ENCODE data around the gene SECISBP2L.

The SECISBP2L gene

GRCh38 chr15:48954538-48954937, 91.7 kb downstream of the SECISBP2L start:
- in situ Hi-C loops (cut with HindIII; ENCODE audit: low pct_ligation_motif_present, low sequenced_read_pairs), result no loop called here
- peak; percentile 27 for TF ChIP-seq CTCF (IDR thresholded peaks at IDR 0.05; ENCODE audit: low read depth, low read length, missing control alignments)
- DNase-seq, result no peak
- no peak overlapping the region for H3K4me3 ChIP-seq (ENCODE audit: low read depth, low read length)
- H3K27me3 ChIP-seq (replicated peaks), result no peaks in the 10 kb centered on the region
- no peaks in the 10 kb centered on the region for H3K36me3 ChIP-seq (replicated peaks)
- no peak overlapping the region for H3K27ac ChIP-seq

GRCh38 chr15:48946840-48947187, 99.4 kb downstream of the SECISBP2L start:
- no peaks in the 10 kb centered on the region for H3K27me3 ChIP-seq (replicated peaks)
- no peak for DNase-seq
- in situ Hi-C loops (cut with HindIII; ENCODE audit: low pct_ligation_motif_present, low sequenced_read_pairs), result no loop called here
- TF ChIP-seq CTCF (IDR thresholded peaks at IDR 0.05; ENCODE audit: low read depth, low read length, missing control alignments), result no peak
- H3K36me3 ChIP-seq (replicated peaks), result no peaks in the 10 kb centered on the region
- H3K27ac ChIP-seq, result no peak overlapping the region
- no peak overlapping the region for H3K4me3 ChIP-seq (ENCODE audit: low read depth, low read length)

GRCh38 chr15:48946074-48946839, 100.0 kb downstream of the SECISBP2L start:
- Histone ChIP-seq H3K36me3 (replicated peaks) (no peaks in the 10 kb centered on the region), H3K4me3 (ENCODE audit: low read depth, low read length) (no peak overlapping the region), H3K27me3 (replicated peaks) (no peaks in the 10 kb centered on the region), H3K27ac (no peak overlapping the region)
- in situ Hi-C loops (cut with HindIII; ENCODE audit: low pct_ligation_motif_present, low sequenced_read_pairs), result no loop called here
- peak; percentile 52 for DNase-seq
- TF ChIP-seq CTCF (IDR thresholded peaks at IDR 0.05; ENCODE audit: low read depth, low read length, missing control alignments), result no peak

GRCh38 chr15:48945386-48945785, 100.9 kb downstream of the SECISBP2L start:
- TF ChIP-seq CTCF (IDR thresholded peaks at IDR 0.05; ENCODE audit: low read depth, low read length, missing control alignments), result no peak
- no peak for DNase-seq
- Histone ChIP-seq H3K36me3 (replicated peaks) (no peaks in the 10 kb centered on the region), H3K27ac (no peak overlapping the region), H3K27me3 (replicated peaks) (no peaks in the 10 kb centered on the region), H3K4me3 (ENCODE audit: low read depth, low read length) (no peak overlapping the region)
- in situ Hi-C loops (cut with HindIII; ENCODE audit: low pct_ligation_motif_present, low sequenced_read_pairs), result no loop called here

GRCh38 chr15:48941904-48942303, 104.3 kb downstream of the SECISBP2L start:
- in situ Hi-C loops (cut with HindIII; ENCODE audit: low pct_ligation_motif_present, low sequenced_read_pairs), result no loop called here
- DNase-seq, result no peak
- no peak overlapping the region for H3K4me3 ChIP-seq (ENCODE audit: low read depth, low read length)
- TF ChIP-seq CTCF (IDR thresholded peaks at IDR 0.05; ENCODE audit: low read depth, low read length, missing control alignments), result no peak
- no peak overlapping the region for H3K27ac ChIP-seq
- H3K27me3 ChIP-seq (replicated peaks), result no peaks in the 10 kb centered on the region
- no peaks in the 10 kb centered on the region for H3K36me3 ChIP-seq (replicated peaks)

GRCh38 chr15:48940508-48940907, 105.7 kb downstream of the SECISBP2L start:
- TF ChIP-seq CTCF (IDR thresholded peaks at IDR 0.05; ENCODE audit: low read depth, low read length, missing control alignments), result no peak
- DNase-seq, result peak; percentile 98
- in situ Hi-C loops (cut with HindIII; ENCODE audit: low pct_ligation_motif_present, low sequenced_read_pairs), result no loop called here
- H3K4me3 ChIP-seq (ENCODE audit: low read depth, low read length), result no peak overlapping the region
- H3K27ac ChIP-seq, result peak overlapping the region; percentile 96
- H3K36me3 ChIP-seq (replicated peaks), result no peaks in the 10 kb centered on the region
- H3K27me3 ChIP-seq (replicated peaks), result no peaks in the 10 kb centered on the region
